ENCODE measurements around the gene TMEM109.

GRCh38 chr11:60924906-60925853, 11.2 kb downstream of the TMEM109 start:
- TF ChIP-seq CTCF (IDR thresholded peaks at IDR 0.05) (no peak), FOXK1 (CRISPR knock-in tag; IDR thresholded peaks at IDR 0.05) (no peak), TCF7 (CRISPR knock-in tag; IDR thresholded peaks at IDR 0.05; ENCODE audit: low read depth) (no peak), ZNF232 (CRISPR knock-in tag; IDR thresholded peaks at IDR 0.05) (no peak), ERG (CRISPR knock-in tag; IDR thresholded peaks at IDR 0.05) (no peak), OVOL2 (CRISPR knock-in tag; IDR thresholded peaks at IDR 0.05; ENCODE audit: borderline replicate concordance) (no peak), ESRRA (CRISPR knock-in tag; IDR thresholded peaks at IDR 0.05; ENCODE audit: borderline replicate concordance) (no peak)
